Measurements from ENCODE around the gene CNOT1. TPM values are rescaled to one million over a fixed set of nuclear protein-coding genes. Genes with fewer than 3 reads are reported as not detected.
"Not testable (repeated sequence)": the region's sequence is repeated elsewhere in the genome, so short reads cannot be mapped to it uniquely, and the experiment has no call there.

Gene CNOT1
- total RNA-seq, 1 experiment from 2014 or later = 59.3 TPM

DNA sequence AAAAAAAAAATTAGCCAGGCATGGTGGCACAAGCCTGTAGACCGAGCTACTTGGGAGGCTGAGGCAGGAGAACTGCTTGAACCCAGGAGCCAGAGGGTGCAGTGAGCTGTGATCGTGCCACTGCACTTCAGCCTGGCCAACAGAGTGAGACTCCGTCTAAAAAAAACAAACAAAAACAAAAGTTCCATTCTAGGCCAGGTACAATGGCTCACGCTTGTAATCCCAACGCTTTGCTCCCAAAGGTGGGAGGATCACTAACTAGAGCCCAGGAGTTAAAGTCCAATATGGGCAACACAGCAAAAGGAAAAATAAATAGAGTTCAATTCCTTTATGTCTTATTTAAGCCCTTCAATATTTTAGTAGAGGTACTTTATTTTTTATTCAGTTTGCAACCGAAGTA, 47.5 kb downstream of the CNOT1 start:
- DNase-seq (ENCODE audit: low read depth) = no peak

DNA sequence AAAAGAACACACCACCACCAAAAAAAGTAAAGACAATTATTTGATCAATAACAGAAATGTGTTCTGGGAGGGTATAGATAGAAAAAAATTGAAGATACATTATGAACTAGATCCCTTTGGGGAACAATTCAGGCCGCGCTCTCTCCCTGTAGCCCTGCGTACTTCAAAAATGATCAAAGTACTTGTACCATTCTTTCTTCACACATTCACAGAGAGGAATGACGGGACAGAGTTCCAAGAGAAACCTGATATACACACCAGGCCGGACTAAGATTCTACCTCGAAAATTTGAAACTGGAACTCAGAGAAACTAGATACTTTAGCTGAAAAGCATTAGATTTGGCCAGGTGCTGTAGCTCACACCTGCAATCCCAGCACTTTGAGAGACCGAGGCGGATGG, 50.0 kb downstream of the CNOT1 start:
- DNase-seq (ENCODE audit: low read depth) = no peak

DNA sequence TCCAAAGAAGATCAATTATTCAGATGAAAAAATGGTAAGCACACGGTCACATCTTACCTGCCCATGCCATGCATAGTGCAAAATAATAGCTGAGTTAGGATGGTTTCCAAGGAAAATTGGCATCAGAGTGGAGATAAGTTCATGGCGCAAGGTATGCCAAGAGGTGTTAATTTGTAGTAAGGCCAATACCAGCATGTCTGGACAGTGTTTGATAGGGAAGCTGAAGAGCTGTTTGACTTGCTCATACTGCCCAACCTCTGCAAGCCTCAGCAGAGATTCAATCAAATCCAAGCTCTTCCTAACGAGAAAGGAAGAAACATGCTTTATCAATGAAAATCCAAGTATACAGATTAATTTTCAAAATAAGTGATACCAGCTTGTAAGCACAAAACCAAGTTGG, 51.0 kb downstream of the CNOT1 start:
- DNase-seq (ENCODE audit: low read depth) = no peak

DNA sequence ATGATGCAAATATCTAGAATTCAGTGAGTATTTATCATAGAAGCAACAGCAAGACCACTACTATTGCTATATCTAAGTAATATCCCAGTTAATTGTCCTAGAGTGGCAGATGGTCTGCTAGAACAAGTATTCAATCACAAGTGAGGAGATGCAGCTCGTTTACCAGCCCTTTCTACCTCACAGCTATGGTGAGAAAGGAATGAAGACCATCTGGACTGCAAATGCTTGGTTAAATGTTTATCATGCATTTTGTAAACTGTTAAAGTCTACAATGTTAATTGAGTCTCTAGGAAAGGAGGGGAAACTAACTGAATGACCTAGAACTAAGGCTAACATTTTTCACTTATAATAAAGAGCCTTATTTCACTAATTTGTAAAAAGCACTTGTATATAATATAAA, 52.5 kb downstream of the CNOT1 start:
- DNase-seq (ENCODE audit: low read depth) = no peak

DNA sequence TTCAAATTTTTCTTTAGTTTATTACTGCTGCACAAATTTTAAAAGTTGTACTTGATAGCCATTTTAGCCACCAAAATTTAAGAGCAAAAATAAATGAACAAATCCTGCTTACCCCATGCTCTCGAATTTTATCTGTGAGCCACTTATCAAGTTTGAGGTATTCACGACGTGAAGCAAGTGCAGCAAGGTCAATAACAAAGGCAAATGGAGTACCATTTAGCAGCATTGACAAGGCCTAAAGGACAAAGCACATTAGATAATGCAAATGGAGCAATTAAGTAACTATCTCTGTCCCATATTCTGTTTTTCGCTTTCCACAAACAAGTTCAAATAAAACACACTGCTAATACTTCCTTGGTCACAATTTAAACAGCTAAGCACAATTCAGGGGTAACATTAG, 54.7 kb downstream of the CNOT1 start:
- no peak for DNase-seq (ENCODE audit: low read depth)

DNA sequence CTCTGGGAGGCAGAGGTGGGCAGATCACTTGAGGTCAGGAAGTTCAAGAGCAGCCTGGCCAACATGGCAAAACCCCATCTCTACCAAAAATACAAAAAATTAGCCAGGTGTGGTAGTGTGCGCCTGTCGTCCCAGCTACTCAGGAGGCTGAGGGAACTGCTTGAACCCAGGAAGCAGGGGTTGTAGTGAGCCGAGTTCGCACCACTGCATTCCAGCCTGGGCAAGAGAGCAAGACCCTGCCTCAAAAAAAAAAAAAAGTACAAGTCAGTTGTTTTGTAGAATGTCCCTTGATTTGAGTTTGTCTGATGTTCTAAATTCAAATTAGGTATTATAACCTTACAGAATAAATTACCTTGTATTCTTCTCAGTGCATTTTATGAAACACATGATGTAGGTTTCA, 63.9 kb downstream of the CNOT1 start:
- DNase-seq (ENCODE audit: low read depth) = not testable (repeated sequence)

DNA sequence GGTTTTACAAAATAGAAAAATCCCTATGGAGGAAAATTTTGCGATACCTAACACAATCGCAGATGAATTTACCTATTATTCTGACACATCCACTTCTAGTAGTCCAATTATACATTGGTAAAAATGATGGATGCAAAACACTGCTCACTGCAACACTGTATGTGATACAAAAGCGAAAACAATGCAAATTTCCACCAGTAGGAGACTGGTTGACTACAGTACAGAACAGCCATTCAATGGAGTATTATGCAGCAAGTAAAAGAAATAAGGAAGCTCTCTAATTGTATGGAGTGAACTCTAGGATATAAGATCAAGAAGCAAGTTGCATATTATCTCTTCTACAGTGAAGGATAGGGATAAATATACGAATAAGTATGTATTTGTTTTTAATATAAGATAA, 65.9 kb downstream of the CNOT1 start:
- DNase-seq (ENCODE audit: low read depth) = no peak

DNA sequence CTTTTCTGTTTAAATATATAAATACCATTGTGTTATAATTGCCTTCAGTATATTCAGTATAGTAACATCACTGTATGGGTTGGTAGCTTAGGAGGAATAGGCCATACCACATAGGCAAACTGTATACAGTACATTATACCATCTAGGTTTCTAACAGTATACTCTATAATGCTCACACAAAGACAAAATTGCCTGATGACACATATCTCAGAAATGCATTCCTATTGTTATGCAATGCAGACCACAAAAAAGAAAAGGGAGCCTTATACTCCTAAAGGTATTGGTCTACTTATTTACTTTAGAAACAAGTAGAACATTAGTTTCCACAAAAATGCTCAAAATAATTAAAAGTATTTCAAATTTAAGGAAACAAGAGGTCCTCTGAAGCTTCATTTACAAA, 66.4 kb downstream of the CNOT1 start:
- DNase-seq (ENCODE audit: low read depth) = no peak

DNA sequence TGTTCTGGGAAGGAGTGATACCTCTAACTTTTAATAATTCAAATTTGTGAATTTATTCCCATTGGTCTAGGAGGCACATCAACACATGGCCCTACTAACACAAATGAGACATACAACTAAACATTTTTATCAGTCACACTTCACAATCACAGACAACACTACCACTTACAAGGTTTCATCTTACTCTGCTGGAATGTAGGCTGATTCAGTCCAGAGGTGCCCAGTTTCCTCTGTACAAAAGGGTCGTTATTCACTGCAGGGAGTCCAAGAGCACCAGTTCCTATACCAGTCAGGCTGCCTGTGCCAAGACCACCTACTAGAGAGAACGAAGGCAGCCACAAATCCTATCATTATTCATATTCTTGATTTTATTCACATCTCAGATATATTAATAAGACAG, 72.9 kb downstream of the CNOT1 start:
- DNase-seq (ENCODE audit: low read depth) = no peak

DNA sequence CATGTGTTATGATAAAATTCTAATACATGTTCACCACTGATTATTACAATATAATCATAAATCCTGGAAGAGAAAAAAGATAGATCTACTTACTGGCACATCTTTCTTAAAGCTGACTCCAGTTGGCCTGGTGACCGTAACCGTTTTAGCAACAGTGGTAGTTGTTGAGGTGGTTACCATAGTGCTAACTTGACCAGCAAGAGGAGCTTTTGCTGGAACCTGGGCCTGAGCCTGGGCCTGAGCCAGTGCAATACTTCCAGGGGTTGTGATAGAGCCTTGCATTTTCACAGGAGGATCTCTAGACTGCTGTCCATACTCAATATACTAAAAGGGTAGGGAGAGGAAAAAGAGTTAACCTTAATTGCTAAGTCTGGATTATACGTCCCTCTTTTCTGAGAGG, 78.1 kb downstream of the CNOT1 start:
- no peak for DNase-seq (ENCODE audit: low read depth)

DNA sequence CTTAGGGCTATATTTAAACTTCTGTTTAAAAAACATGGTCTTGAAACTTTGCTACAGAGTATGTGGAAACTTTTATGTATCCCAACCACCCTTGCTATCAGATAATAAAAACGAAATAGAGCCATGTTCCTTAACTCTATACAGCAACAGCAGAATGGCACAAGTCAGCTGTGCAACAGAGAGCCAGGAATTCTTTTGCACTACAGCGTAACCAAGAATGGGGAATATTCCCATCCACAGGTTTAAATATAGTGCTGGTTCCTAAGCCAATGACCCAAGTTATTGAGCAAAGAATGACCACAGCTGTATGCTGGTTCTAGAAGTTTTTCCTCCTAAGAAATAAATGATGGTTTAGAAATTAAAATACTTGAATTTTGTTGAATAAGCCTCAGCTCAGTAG, 81.2 kb downstream of the CNOT1 start:
- no peak for DNase-seq (ENCODE audit: low read depth)

DNA sequence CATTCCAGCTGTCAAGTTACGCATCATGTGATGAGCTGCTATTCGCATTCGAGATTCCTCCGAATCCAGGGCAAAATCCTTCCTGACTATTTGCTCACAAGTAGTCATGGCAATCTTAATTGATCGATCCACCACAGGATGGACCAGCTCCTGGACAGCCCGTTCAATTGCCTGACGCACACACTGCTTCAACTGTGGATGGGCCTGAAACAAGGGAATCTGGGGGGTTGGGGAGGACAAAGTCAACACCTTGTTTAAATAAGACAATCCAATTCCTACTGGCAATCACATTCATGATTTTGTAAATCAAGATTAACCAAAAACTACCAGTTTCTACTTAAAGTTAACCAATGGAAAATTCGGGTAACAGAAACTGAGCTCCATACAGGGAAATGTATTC, 85.9 kb downstream of the CNOT1 start:
- no peak for DNase-seq (ENCODE audit: low read depth)

DNA sequence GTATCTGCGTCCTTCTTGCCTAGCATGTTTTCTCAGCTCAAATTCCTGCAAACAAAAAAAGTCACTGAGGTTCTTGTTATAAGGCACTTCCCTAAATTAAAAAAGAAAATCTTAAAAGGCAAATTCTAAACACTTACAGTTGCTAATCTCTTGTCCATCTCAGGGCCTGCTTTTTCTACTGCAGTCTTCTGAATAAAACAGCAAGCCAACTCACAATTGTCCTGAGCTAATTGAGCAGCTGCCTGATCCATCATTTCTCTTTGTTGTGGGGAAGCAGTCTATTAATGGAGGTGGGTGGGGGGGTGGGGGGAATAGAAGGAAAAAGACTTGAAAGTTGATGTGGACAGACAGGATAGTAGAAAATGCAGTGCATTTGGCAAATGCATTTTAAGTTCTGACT, 87.3 kb downstream of the CNOT1 start:
- DNase-seq (ENCODE audit: low read depth) = no peak

DNA sequence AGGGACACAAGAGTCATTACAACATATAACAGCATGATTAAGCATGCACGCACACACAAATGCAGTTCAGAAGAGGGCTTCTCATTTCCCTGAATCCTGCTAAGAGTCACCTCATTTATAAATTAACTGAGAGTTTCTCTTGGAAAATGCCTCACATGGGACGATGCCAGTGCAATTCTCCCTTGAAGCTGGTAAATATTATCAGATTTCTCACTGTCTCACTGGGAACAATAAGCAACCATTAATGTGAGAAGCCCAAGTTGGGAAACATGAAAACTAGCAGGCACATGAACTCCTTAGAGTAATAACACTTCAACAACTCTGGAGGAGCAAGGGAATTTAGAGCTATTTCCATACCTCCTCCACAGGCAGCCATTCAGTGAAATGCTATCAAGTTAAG, 87.9 kb downstream of the CNOT1 start:
- no peak for DNase-seq (ENCODE audit: low read depth)

DNA sequence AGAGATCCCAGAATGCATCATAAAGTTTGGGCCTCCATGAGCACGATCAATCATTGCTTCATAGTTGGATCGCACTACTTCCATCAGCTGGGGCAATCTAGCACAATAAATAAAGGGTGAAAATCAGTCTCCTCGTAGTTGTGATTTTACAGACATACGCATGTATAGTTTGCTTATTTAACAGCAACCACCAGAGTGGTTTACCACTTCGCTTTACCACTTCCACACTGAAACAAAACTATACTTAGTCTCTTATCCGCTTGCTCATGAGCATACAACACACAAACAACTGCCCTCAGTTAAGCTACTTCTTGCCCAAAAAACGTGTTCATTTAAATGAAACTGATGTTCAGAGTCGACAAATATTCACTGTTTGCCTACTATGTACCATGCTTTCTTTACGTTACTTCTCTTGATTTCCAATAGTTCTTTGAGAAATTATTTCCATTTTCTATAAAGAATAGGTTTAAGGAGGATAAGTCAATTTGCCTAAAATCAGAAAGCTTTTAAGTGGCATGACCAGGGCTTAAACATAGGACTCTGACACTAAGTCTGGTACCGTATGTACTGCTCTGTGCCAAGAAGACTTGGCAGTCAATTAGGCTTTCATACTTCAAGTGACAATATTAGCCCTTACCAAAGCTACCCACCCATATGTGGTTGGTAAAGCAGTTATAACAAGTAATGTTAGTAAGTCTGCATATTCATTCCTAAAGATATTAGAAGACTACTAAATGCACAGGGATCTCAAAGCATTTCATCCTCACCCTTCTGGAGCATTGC, 92.3 kb downstream of the CNOT1 start:
- no peak for DNase-seq (ENCODE audit: low read depth)

DNA sequence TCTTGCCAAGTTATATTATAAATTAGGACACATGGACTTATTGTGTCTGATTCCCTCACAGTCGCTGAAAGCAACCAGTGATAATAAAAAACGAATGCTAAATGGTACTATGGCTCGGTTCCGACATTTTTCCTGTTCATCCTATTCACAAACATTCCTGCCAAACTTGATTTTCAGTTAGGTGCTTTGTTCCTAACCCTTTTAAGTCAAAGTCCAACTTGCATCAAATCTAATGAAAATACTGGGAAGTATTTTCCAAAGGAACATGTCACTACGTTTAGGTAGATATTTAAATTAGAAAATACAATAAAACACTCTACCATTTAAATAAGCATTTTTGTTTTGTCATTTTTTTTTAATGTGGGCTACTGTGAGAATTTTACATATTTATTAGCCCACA, 93.3 kb downstream of the CNOT1 start:
- DNase-seq (ENCODE audit: low read depth) = no peak

DNA sequence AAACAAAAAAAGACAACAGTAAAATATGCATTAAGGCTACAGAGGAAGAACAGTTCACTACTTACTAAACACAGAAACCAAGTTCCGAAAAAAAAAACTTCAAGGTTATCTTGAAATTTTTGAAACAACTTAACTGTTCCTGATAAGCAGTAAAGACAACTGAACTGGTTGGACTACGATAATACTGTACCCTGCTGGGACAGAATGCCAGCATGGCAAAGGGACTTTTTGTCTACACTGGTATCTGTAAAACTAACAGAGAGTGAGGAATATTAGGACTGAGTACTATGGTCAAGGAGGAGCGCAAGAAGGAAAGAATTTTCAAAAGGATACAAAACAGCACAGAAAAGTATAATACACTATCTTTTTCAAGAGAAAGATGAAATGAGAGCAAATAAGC, 94.5 kb downstream of the CNOT1 start:
- DNase-seq (ENCODE audit: low read depth) = no peak

DNA sequence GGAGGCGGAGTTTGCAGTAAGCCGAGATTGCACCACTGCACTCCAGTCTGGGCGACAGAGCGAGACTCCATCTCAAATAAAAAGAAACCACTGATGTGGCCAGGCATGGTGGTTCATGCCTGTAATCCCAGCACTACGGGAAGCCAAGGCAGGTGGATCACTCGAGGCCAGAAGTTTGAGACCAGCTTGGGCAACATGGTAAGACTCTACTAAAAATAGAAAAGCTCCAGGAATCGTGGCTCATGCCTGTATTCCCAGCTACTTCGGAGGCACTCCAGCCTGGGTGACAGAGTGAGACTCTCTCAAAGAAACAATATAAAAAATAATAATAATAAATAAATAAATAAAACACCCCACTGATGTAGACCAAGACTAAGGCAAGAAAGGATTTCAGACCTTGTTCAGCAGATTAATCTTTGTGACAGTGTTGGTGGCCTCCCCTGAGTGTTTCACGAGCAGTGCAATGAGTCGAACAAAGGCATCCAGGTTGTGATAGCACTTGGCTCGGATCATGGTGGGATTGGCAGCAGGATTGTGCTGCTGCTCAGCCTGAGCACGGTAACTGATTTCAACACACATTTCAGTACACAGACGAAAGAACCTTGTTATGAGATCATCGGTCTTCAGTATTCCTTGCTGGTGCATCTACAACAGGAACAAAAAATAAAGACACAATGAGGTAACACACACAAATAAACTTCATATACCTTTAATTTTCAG, 95.7 kb downstream of the CNOT1 start:
- DNase-seq (ENCODE audit: low read depth) = no peak

DNA sequence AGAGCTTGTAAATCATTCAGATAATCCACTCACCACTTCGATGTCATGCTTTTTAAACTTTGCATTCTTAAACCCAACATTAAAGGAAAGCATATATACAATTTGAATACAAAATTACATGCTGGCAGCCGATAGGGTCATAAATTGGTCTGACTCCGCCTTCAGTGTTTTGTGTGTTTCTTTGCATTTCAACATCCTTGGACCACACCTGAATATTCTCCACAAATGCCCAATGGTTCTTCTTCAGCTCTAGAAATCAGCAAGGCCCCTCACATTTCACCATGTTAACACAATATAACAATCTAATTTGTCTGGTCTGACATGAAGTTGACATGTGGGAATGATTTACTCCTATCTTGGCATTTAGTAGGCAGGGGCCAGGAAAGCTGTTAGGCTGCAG, 97.2 kb downstream of the CNOT1 start:
- DNase-seq (ENCODE audit: low read depth) = no peak

DNA sequence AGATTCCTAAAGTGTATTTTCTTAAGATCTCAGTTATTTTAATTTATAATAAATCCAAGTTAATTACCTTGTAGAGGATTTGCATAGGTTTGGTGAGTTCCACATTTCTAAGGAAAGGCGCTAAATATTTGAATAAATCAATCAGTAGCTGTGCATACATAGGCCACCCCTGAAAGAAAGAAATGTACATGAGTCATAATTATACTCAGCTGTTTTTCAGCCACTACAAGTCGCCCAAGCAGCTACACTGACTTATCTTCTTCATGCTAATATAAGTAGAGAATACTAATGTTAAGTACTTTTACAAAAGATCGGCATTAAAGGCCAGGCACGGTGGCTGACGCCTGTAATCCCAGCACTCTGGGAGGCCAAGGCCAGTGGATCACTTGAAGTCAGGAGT, 99.4 kb downstream of the CNOT1 start:
- no peak for DNase-seq (ENCODE audit: low read depth)

DNA sequence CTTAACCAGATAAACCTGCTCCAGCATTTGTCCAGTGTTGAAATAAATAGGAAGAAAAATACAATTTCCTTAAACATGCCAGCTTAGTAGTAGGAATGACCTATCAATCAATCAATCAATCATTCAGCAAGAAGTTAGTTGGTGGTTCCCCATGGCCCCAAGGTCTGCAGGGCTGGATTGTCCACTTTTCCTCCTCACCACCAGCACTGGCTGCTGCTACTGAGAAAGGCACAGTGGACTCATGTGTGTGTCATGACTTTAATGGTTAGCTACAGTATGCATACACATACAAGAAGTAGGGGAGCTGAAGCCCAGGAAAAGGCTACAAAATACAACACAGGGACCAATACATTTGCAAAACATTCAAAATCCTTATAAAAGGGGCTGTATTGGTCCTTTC, 109.9 kb downstream of the CNOT1 start:
- DNase-seq (ENCODE audit: low read depth) = no peak

DNA sequence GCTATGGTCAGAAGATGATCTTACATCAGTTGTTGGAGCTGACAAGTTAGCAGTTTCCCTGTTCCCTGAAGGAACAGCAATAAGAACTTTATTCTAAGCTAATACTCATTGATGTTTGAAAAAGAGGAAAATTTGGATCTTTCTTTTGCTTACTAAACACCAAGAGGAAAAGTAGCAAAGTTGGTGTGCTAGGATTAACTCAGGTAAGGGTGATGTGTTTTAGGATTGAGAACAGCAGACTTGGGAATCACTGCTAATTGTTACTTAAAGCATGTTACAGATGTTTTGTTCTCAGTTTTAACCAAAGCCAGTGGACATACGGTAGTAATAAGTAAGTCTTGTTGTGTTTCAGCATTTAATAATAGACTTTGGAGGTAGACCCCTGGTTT, 110.7 kb downstream of the CNOT1 start:
- DNase-seq (ENCODE audit: low read depth) = no peak

DNA sequence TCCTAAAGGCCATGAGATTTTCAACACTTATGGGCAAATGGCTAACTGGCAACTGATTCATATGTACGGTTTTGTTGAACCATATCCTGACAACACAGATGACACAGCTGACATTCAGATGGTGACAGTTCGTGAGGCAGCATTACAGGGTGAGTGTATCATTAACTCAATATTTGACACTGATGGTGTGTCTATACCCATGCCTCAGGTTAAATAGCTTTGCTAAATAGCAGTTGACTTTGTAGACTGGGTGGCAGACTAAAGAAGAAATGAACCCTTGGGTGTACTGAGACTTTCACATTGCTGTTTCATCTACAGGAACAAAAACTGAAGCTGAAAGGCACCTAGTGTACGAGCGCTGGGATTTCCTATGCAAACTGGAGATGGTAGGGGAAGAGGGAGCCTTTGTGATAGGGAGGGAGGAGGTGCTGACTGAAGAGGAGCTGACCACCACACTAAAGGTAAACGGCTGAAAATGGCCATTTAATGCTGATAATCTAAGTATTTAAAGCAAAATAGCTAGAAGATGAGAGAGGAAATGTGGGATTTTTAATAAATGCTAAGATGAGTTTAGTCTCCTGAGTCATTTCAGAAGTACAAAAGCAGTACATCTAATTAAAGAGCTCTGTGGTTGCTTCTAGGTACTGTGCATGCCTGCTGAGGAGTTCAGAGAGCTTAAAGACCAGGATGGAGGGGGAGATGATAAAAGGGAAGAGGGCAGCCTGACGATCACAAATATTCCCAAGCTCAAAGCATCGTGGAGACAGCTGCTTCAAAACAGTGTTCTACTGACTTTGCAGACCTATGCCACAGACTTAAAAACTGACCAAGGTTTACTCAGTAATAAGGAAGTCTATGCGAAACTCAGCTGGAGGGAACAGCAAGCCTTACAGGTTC, 111.3 kb downstream of the CNOT1 start:
- no peak for DNase-seq (ENCODE audit: low read depth)

Data from Daoy (cell line).